SK-N-SH (cell line): ENCODE data around the gene FMR1NB. TPM values are rescaled to one million over a fixed set of nuclear protein-coding genes. Genes with fewer than 3 reads are reported as not detected.

ENCODE experiments used
- CTCF ChIA-PET: fragments of 300-600, 350-600 bp; formaldehyde crosslinking; extraction: SDS; loops from one replicate; lab custom pipeline; 2021; lab: Yijun Ruan, JAX
- POLR2A ChIA-PET: fragments of 350-600 bp; sonication (Branson Sonifier 250); formaldehyde crosslinking; extraction: SDS; loops from one replicate; lab custom pipeline; 2020; ENCODE audit warnings: antibody characterized with exemption, inconsistent platforms; lab: Yijun Ruan, JAX
- DNase-seq: peaks from one replicate; pipeline ENCODE4 v3.0.0; 2012
- H2AFZ ChIP-seq: fragments of 200-600 bp; sonication (generic); 2 replicates; pipeline ENCODE4 v1.8.1; 2016; ENCODE audit warnings: antibody characterized with exemption, mild to moderate bottlenecking, low read depth
- H3F3A ChIP-seq: fragments of 200-600 bp; sonication (generic); replicated peaks from 2 replicates; pipeline ENCODE3; 2016; ENCODE audit warnings: antibody characterized with exemption, mild to moderate bottlenecking; ENCODE audit not compliant: insufficient read depth
- H3K27ac ChIP-seq, 2 experiments: fragments of 200-500 bp in 1 of 2; fragments of 200-600 bp in 1 of 2; sonication (Bioruptor generic) in 1 of 2; sonication (generic), shearing (Covaris generic) in 1 of 2; 2 replicates each; pipeline versions ENCODE4 v1.5.1 to v1.6.1; 2014 to 2016; ENCODE audit warnings: low read depth in 2 of 2, inconsistent platforms in 1 of 2, low read length in 1 of 2, mild to moderate bottlenecking in 1 of 2, mixed read lengths in 1 of 2
- H3K27me3 ChIP-seq: fragments of 200-600 bp; sonication (generic), shearing (Covaris generic); 2 replicates; pipeline ENCODE4 v1.6.1; 2016; ENCODE audit warnings: mixed run types; ENCODE audit not compliant: insufficient read depth
- H3K36me3 ChIP-seq, 2 experiments: fragments of 200-500 bp in 1 of 2; fragments of 200-600 bp in 1 of 2; sonication (Bioruptor generic) in 1 of 2; sonication (generic) in 1 of 2; replicated peaks in 1 of 2; 2 replicates each; pipeline versions ENCODE3 to v1.5.1; 2014 to 2016; ENCODE audit warnings: low read length in 1 of 2, mild to moderate bottlenecking in 1 of 2; ENCODE audit not compliant: insufficient read depth in 2 of 2, control insufficient read depth in 1 of 2
- H3K4me1 ChIP-seq, 2 experiments: fragments of 200-500 bp in 1 of 2; fragments of 200-600 bp in 1 of 2; sonication (Bioruptor generic) in 1 of 2; sonication (generic), shearing (Covaris generic) in 1 of 2; 2 replicates each; pipeline versions ENCODE4 v1.5.1 to v1.6.1; 2014 to 2016; ENCODE audit warnings: low read depth in 1 of 2, low read length in 1 of 2, mixed run types in 1 of 2; ENCODE audit not compliant: insufficient read depth in 2 of 2, control insufficient read depth in 1 of 2
- H3K4me2 ChIP-seq: fragments of 200-600 bp; sonication (generic), shearing (Covaris generic); 2 replicates; pipeline ENCODE4 v1.6.1; 2017; ENCODE audit warnings: mixed run types
- H3K4me3 ChIP-seq, 2 experiments: fragments of 200-500 bp in 1 of 2; fragments of 200-600 bp in 1 of 2; sonication (Bioruptor generic) in 1 of 2; sonication (generic), shearing (Covaris generic) in 1 of 2; 2 replicates each; pipeline versions ENCODE4 v1.5.1 to v1.8.1; 2014 to 2016; ENCODE audit warnings: low read depth in 2 of 2, inconsistent platforms in 1 of 2, low read length in 1 of 2, mild to moderate bottlenecking in 1 of 2, mixed read lengths in 1 of 2, moderate library complexity in 1 of 2
- H3K79me2 ChIP-seq: fragments of 200-600 bp; sonication (generic); 2 replicates; pipeline ENCODE4 v1.8.1; 2017; ENCODE audit warnings: mild to moderate bottlenecking; ENCODE audit not compliant: insufficient read depth
- H3K9ac ChIP-seq: fragments of 200-600 bp; sonication (generic); 2 replicates; pipeline ENCODE4 v1.6.1; 2017; ENCODE audit warnings: mixed run types
- H3K9me2 ChIP-seq: fragments of 200-600 bp; sonication (generic); 2 replicates; pipeline ENCODE4 v1.6.1; 2017; ENCODE audit warnings: mixed run types
- H3K9me3 ChIP-seq: fragments of 200-600 bp; sonication (generic); 2 replicates; pipeline ENCODE4 v1.6.1; 2017; ENCODE audit warnings: mixed run types, mild to moderate bottlenecking, moderate library complexity
- H4K20me1 ChIP-seq: fragments of 200-600 bp; sonication (generic); 2 replicates; pipeline ENCODE4 v1.6.1; 2017; ENCODE audit warnings: mild to moderate bottlenecking, mixed run types; ENCODE audit not compliant: insufficient read depth
- CHD2 ChIP-seq: fragments of 150-350 bp; IDR thresholded peaks from 2 replicates; pipeline ENCODE4 v1.6.1; 2018; ENCODE audit warnings: low read length; ENCODE audit not compliant: partially characterized antibody
- CTCF ChIP-seq: fragments of 200-600 bp; sonication (generic); IDR thresholded peaks from 2 replicates; pipeline ENCODE4 v1.6.1; 2017; ENCODE audit warnings: antibody characterized with exemption, mild to moderate bottlenecking, moderate library complexity
- EP300 ChIP-seq, 2 experiments: IDR thresholded peaks; 2 replicates each; pipeline versions ENCODE4 v1.4.0 to v1.6.1; 2012; ENCODE audit warnings: borderline replicate concordance in 1 of 2, low read depth in 1 of 2, low read length in 1 of 2
- EZH2phosphoT487 ChIP-seq: fragments of 200-600 bp; sonication (generic); IDR thresholded peaks from 2 replicates; pipeline ENCODE4 v1.6.1; 2017; ENCODE audit warnings: low read depth, mixed run types, mild to moderate bottlenecking, antibody characterized with exemption, moderate library complexity, borderline replicate concordance
- FOSL2 ChIP-seq: IDR thresholded peaks from 2 replicates; pipeline ENCODE4 v1.4.0; 2012; ENCODE audit warnings: low read depth, mild to moderate bottlenecking, moderate library complexity, borderline replicate concordance
- FOXM1 ChIP-seq: IDR thresholded peaks from 2 replicates; pipeline ENCODE4 v1.4.0; 2012; ENCODE audit warnings: low read depth, mild to moderate bottlenecking
- GATA2 ChIP-seq: sonication (generic); formaldehyde crosslinking; IDR thresholded peaks from 2 replicates; pipeline ENCODE4 v1.5.0; 2020; ENCODE audit warnings: mild to moderate bottlenecking, missing genetic modification reagents
- IRF3 ChIP-seq: fragments of 150-350 bp; IDR thresholded peaks from 2 replicates; pipeline ENCODE4 v1.6.1; 2016; ENCODE audit warnings: mild to moderate bottlenecking, low read depth, low read length
- MEF2A ChIP-seq: IDR thresholded peaks from 2 replicates; pipeline ENCODE4 v1.4.0; 2012; ENCODE audit warnings: low read depth, borderline replicate concordance
- MXI1 ChIP-seq: IDR thresholded peaks from 2 replicates; pipeline ENCODE4 v1.6.1; 2012; ENCODE audit warnings: mild to moderate bottlenecking, low read depth, low read length, improper control_type of control experiment
- RCOR1 ChIP-seq: fragments of 150-350 bp; IDR thresholded peaks from 2 replicates; pipeline ENCODE4 v1.6.1; 2017; ENCODE audit warnings: antibody characterized with exemption, low read length
- RXRA ChIP-seq: IDR thresholded peaks from 2 replicates; pipeline ENCODE4 v1.4.0; 2012; ENCODE audit warnings: low read depth, mild to moderate bottlenecking, borderline replicate concordance
- SMC3 ChIP-seq: IDR thresholded peaks from 2 replicates; pipeline ENCODE4 v1.6.1; 2012; ENCODE audit warnings: low read depth, low read length, improper control_type of control experiment
- TAF1 ChIP-seq: IDR thresholded peaks from 2 replicates; pipeline ENCODE4 v1.6.1; 2012; ENCODE audit warnings: low read depth, mild to moderate bottlenecking, low read length, moderate library complexity, borderline replicate concordance
- TEAD4 ChIP-seq: IDR thresholded peaks from 2 replicates; pipeline ENCODE4 v1.4.0; 2012; ENCODE audit warnings: mild to moderate bottlenecking, borderline replicate concordance; ENCODE audit not compliant: insufficient read depth
- YY1 ChIP-seq: IDR thresholded peaks from 2 replicates; pipeline ENCODE4 v1.4.0; 2012; ENCODE audit warnings: low read depth, mild to moderate bottlenecking
- WGBS: methylation state at CpG from one replicate; pipeline ENCODE4 v1.1.6; 2017; ENCODE audit warnings: low lambda C conversion rate; 5-methylcytosine and 5-hydroxymethylcytosine counted together
- polyA plus RNA-seq, 3 experiments: library from polyadenylated mRNA; depleted of rRNA; stranded (reverse); fragments of >200 nt; gene quantifications; 2 replicates each; pipeline ENCODE4 v1.2.3, GENCODE V29; 2012

FMR1NB gene
- polyA plus RNA-seq, 1 of the 3 experiments (the other 2 are of a cell fraction), result not detected

GRCh38 chrX:147958291-147958690, 22.8 kb upstream of the FMR1NB start:
- no peaks in the 10 kb centered on the region for H3K9me2 ChIP-seq
- no peaks in the 10 kb centered on the region for H3K4me1 ChIP-seq
- TF ChIP-seq CHD2, result no peak
- TF ChIP-seq FOSL2, result peak; percentile 23; the same call in 1 of the 2 replicates
- no peaks in the 10 kb centered on the region for H3K36me3 ChIP-seq
- no peak for DNase-seq
- H3K4me2 ChIP-seq, result no peak overlapping the region
- H3K27ac ChIP-seq, result no peak overlapping the region
- H4K20me1 ChIP-seq, result no peaks in the 10 kb centered on the region
- ChIA-PET POLR2A (no interaction called here), CTCF (no interaction called here)
- no peaks in the 10 kb centered on the region for H3F3A ChIP-seq
- no peak overlapping the region for H3K4me3 ChIP-seq
- WGBS, result 20% methylated on average over 1 of the region's 1 CpG
- no peaks in the 10 kb centered on the region for H3K79me2 ChIP-seq
- H3K9me3 ChIP-seq, result no peaks in the 10 kb centered on the region
- no peak overlapping the region for H2AFZ ChIP-seq
- no peaks in the 10 kb centered on the region for H3K27me3 ChIP-seq
- H3K9ac ChIP-seq, result no peak overlapping the region

GRCh38 chrX:147960722-147961121, 20.4 kb upstream of the FMR1NB start:
- no peak for DNase-seq
- no peak overlapping the region for H3K4me3 ChIP-seq

GRCh38 chrX:147962476-147962875, 18.7 kb upstream of the FMR1NB start:
- Histone ChIP-seq H3K4me2 (no peak overlapping the region), H3K9me3 (no peaks in the 10 kb centered on the region), H3K9me2 (no peaks in the 10 kb centered on the region), H3K4me3 (no peak overlapping the region), H3K27ac (no peak overlapping the region), H4K20me1 (no peaks in the 10 kb centered on the region), H3K4me1 (no peaks in the 10 kb centered on the region), H3K36me3 (no peaks in the 10 kb centered on the region), H3K27me3 (no peaks in the 10 kb centered on the region), H3F3A (no peaks in the 10 kb centered on the region), H3K79me2 (no peaks in the 10 kb centered on the region), H3K9ac (no peak overlapping the region), H2AFZ (no peak overlapping the region)
- CTCF ChIA-PET, result no interaction called here
- POLR2A ChIA-PET, result no interaction called here
- 0% methylated on average over 1 of the region's 1 CpG for WGBS
- DNase-seq, result no peak
- no peak for TF ChIP-seq TEAD4
- no peak for TF ChIP-seq FOXM1
- no peak for TF ChIP-seq EP300 (IDR thresholded peaks at IDR 0.05; ENCODE audit: borderline replicate concordance in 1 of 2, low read depth in 1 of 2, low read length in 1 of 2)
- TF ChIP-seq RCOR1, result no peak
- no peak for TF ChIP-seq EZH2phosphoT487
- no peak for TF ChIP-seq MEF2A
- no peak for TF ChIP-seq MXI1
- TF ChIP-seq YY1, result no peak
- no peak for TF ChIP-seq IRF3
- no peak for TF ChIP-seq RXRA
- no peak for TF ChIP-seq FOSL2
- TF ChIP-seq SMC3, result no peak

More at GRCh38 chrX:147960722-147961121, 20.4 kb upstream of the FMR1NB start:
- Histone ChIP-seq H3K27ac (no peak overlapping the region), H3K79me2 (no peaks in the 10 kb centered on the region), H3K9me3 (no peaks in the 10 kb centered on the region), H3F3A (no peaks in the 10 kb centered on the region), H4K20me1 (no peaks in the 10 kb centered on the region), H3K4me1 (no peaks in the 10 kb centered on the region), H3K36me3 (no peaks in the 10 kb centered on the region), H3K9ac (no peak overlapping the region), H2AFZ (no peak overlapping the region), H3K27me3 (no peaks in the 10 kb centered on the region), H3K4me2 (no peak overlapping the region), H3K9me2 (no peaks in the 10 kb centered on the region)
- ChIA-PET POLR2A (no interaction called here), CTCF (no interaction called here)
- no peak for TF ChIP-seq YY1
- TF ChIP-seq CHD2, result no peak
- TF ChIP-seq TAF1, result no peak
- no peak for TF ChIP-seq GATA2 (CRISPR knock-in tag)
- TF ChIP-seq FOSL2, result no peak
- no peak for TF ChIP-seq RXRA
- no peak for TF ChIP-seq CTCF
- WGBS, result 3% methylated on average over 2 of the region's 2 CpGs
